MM.1S (cell line): Measurements from ENCODE around the gene XXYLT1.

Experiments
- CTCF ChIP-seq: fragments of 300-600 bp; sonication (generic); IDR thresholded peaks from 2 replicates; pipeline ENCODE4 v1.5.1; 2016; ENCODE audit warnings: antibody characterized with exemption, low read length, mixed read lengths
- EZH2 ChIP-seq: fragments of 300-600 bp; sonication (generic); optimal IDR thresholded peaks from 2 replicates; pipeline ENCODE3; 2017; ENCODE audit warnings: low read depth, mild to moderate bottlenecking, antibody characterized with exemption, low read length, mixed read lengths

- no peak for TF ChIP-seq CTCF
- no peak for TF ChIP-seq EZH2
These were observed 193.9 kb downstream of the XXYLT1 start for GRCh38 chr3:195076981-195077610.
